Measurements from ENCODE around the gene RADIL.

The RADIL gene

DNA sequence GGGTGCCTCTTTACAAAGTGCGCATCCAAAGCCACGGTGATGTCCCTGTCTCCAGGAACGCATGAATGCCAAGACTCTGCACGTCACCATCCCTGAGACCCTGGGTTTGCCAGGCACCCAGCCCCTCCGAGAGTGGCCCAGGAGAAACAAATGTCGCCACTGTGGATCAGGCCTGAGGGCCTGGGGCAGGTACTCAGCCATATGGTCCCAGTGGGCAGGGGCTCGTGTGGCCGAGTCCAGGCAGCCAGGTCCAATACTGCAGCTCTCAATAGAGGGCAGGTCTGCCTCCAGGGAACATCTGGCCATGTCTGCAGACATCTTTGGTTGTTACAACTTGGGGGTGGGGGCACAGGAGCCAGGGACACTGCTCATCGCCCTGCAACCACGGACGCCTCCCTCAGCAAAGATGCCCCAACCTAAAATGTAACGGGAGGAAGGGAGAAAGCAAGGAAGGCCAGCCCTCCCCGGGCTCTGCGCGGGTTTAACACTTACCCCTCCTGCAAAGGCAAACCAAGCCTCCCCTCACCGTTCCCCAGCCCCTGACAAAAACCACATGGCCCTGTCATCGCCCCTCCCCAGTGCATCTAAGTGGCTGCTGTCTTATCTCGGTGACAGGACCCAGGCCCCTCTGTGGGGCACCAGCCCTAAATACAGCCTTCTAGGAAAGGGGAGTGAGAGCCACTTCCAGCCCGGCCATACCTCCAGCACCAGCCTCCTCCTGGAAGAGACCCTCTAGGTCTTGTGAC lies 11.4 kb downstream of the RADIL start:
- TF ChIP-seq, protein P1, sequence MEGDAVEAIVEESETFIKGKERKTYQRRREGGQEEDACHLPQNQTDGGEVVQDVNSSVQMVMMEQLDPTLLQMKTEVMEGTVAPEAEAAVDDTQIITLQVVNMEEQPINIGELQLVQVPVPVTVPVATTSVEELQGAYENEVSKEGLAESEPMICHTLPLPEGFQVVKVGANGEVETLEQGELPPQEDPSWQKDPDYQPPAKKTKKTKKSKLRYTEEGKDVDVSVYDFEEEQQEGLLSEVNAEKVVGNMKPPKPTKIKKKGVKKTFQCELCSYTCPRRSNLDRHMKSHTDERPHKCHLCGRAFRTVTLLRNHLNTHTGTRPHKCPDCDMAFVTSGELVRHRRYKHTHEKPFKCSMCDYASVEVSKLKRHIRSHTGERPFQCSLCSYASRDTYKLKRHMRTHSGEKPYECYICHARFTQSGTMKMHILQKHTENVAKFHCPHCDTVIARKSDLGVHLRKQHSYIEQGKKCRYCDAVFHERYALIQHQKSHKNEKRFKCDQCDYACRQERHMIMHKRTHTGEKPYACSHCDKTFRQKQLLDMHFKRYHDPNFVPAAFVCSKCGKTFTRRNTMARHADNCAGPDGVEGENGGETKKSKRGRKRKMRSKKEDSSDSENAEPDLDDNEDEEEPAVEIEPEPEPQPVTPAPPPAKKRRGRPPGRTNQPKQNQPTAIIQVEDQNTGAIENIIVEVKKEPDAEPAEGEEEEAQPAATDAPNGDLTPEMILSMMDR (IDR thresholded peaks at IDR 0.05) = no peak
- no peak for TF ChIP-seq ZFX (IDR thresholded peaks at IDR 0.05; ENCODE audit: borderline replicate concordance)
- no peak overlapping the region for H3K27ac ChIP-seq

DNA sequence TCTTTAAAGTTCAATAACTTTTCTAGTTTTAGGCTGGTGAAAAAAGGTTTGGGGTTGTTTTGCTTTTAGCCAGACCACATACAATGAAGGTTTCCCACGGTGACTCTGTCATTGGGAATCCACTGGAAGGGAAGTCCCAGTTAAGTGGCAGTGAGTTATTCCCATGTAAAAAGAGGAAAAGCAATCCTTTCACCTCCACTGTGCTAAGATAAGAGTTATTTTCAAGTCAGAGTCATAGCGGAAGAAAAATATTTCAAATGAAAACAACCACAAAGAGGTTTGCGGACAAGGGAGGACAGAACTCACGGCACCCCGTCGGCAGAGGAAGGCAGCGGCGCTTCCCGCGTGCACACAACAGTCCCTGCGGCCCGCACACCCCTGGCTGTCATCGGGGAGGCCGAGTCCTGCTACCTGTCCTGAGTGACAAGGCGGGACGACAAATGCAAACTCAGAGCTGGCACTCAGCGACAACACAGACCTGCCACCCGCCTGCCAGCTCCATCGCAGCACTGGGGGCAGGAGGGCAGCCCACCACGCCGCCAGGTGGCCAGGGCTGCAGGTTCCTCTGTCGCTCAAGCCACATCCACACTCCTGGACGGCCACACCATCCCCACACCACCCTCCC lies 12.3 kb downstream of the RADIL start:
- no peak for TF ChIP-seq ZFX (IDR thresholded peaks at IDR 0.05; ENCODE audit: borderline replicate concordance)
- TF ChIP-seq, protein P1 (IDR thresholded peaks at IDR 0.05) = no peak
- no peak overlapping the region for H3K27ac ChIP-seq

DNA sequence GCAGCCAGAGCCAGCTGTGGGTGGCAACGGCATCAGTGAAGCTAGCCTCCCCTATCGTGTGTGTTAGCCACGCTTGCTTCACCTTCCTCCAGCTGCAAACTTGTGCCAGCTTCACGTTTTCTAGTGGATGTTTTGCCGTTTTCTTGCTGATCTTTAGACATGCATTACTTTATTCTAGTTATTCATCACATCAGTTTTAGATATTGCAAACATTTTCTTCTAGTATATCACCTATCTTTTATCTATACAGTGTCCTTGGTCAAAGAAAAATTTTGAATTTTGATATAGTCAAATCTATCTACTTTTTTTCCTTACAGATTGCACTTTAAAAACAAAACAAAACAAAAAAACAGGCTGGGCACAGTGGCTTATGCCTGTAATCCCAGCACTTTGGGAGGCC lies 15.0 kb downstream of the RADIL start:
- TF ChIP-seq, protein P1 (IDR thresholded peaks at IDR 0.05) = no peak
- TF ChIP-seq ZFX (IDR thresholded peaks at IDR 0.05; ENCODE audit: borderline replicate concordance) = no peak
- no peak overlapping the region for H3K27ac ChIP-seq

DNA sequence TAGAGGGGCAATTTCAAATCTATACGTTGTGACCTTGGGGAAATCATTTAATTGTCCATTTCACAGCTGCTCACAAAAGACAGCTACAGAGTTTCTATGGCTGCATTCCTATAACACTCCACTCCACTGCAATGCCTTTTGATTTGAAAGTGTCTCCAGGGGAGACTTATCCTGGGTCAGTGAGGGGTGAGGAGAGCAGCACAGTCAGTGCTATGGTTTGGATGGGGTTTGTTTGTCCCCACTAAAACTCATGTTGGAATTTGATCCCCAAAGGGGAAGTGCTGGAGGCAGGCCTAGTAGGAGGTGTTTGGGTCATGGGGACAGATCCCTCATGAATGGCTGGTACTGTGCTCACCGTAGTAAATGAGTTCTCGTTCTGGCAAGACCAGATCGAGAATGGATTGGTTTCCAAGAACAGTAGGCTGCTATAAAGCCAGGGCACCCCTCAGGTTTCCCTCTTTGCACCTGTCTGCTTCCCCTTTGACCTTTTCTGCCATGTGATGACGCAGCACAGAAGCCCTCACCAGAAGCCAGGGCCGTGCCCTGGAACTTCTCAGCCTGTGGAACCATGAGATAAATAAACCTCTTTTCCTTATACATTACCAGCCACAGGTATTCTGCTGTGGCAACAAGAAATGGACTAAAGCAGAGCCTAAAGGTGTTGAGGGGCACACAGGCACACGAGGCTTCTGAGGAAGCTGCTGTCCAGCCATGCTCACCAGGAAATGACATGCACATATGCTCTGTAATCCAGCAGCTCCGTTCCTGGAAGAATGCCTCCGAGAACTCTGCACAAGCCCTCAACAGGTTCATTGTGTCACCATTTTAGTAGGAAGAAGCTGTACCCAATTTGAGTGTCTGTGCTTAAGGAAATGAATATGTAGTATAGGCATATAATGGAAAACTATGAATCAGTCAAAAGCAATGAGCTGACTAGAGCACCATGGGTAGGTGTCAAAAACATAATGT lies 16.7 kb downstream of the RADIL start:
- H3K27ac ChIP-seq = no peak overlapping the region
- TF ChIP-seq, protein P1 (IDR thresholded peaks at IDR 0.05) = no peak
- TF ChIP-seq ZFX (IDR thresholded peaks at IDR 0.05; ENCODE audit: borderline replicate concordance) = no peak

DNA sequence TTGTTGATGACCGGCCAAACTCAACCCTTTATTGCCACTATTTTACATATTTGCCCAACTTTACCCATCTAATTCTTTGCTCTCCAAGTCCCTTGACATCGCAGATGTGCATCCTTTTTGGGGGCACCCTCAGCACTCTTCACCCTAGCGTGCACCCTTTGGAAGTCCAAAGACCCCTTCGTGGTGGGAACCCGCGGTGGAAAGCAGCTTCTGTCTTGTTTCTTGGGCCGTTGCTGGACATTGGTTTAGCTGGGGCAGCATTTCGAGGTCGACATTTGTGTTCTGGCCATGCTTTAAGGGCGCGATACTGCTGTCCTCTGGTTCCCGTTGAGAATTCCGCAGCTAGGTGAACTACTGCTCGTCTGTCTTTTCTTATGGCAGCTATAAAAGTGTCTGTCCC lies 21.4 kb downstream of the RADIL start:
- no peak overlapping the region for H3K27ac ChIP-seq
- TF ChIP-seq ZFX (IDR thresholded peaks at IDR 0.05; ENCODE audit: borderline replicate concordance) = no peak
- TF ChIP-seq, protein P1 (IDR thresholded peaks at IDR 0.05) = no peak

DNA sequence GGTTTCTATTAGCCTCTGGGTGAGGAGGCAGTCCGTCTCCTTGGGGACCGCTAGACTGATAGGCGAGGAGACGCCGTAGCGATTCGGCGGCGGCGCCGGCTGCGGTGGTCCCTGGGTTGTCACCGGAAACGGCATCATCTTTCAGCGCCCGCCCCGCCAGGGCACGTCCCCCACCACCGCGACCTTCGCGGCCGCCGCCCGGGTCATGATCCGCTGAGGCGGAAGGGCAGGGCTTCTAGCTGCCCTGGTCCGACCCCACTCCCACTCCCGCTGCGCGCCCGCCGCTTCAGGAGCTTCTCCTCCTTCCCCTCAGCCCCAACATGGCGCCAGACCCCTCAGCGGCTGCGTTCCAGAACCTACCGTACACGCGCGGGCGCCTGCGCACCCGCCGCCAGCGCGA lies 21.8 kb downstream of the RADIL start, which contains the start of gene PAPOLB:
PAPOLB (minus strand) TSS at position 358 of the 400 bp plus-strand sequence; CDS start at position 138, 220 bp downstream.
- TF ChIP-seq, protein P1 (IDR thresholded peaks at IDR 0.05) = no peak
- TF ChIP-seq ZFX (IDR thresholded peaks at IDR 0.05; ENCODE audit: borderline replicate concordance) = no peak
- no peak within 1 kb of the TSS for H3K27ac ChIP-seq

Measured in 22Rv1 (cell line).